Hepatic stellate cell (primary cell): ENCODE data around the gene DNAJB8.
A peak's percentile ranks its signal among the peaks of the same experiment; 100 is the strongest.

ENCODE experiments used
- DNase-seq: peaks from one replicate; pipeline ENCODE4 v3.0.0; 2011; ENCODE audit warnings: low spot score

DNAJB8 gene

DNA sequence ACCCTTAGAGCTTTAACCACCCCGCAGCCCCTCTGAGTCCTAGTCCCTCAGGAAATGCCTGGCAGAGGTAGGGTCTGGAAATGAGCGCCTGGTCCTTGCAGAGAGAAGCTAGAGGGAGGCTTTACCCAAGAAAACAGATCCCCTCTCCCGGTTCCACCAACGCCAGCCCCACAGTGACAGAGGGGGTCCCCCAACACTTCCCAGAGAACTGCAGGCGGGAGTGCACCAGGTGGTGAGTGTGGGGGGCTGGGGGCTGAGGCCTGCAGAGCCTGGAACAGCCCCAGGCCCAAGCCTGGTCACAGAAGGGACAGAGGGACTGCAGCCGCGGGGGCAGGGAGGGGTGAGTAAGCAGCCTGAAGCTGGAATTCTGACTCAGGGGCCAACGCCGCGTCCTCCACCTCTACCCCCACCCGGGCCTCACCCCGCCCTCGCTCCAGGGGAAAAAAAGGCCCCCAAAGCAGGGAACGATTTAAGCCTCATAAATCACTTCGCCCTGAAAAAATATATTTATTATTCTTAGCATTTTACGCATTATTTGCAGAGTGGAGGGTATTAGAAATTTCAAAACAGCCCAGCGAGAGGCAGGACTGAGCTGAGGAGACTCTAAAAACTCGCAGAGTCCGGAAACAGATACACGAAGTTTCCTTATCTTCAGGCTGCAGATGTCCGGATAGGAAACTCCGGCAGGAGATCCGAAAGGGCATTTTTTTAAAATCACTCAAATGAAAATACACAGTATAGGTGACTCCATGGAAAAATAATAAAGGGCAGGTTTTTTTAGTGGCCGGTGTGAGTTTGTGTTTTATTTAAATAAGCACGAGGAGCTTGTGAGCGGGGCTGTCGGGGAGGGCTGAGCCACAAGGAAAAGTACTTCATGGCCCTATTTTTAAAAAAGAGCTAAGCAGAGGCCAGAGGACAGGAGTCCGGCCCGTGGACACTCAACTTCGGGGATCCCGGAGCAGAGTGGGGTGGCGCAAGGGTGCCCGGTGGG, 16.3 kb upstream of the DNAJB8 start:
- DNase-seq = peak; percentile 94

DNA sequence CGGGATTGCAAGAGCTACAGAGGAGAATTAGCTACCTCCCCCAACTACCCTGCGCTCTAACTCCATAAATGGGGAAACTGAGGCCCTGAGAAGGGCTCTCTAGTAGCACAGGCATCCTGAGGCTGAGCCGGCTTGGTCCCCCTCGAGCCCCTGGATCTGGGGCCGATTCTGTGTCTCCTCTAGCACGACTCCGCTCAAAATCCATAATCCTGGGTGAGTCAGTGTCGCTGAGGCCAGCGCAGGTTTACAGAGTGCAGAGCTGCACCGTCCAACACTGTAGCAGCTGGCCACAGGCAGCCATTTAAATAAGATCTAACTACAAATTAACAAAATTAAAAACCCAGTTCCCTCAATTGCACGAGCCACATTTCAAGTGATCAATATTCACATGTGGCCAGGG, 15.5 kb upstream of the DNAJB8 start:
- DNase-seq = no peak

DNA sequence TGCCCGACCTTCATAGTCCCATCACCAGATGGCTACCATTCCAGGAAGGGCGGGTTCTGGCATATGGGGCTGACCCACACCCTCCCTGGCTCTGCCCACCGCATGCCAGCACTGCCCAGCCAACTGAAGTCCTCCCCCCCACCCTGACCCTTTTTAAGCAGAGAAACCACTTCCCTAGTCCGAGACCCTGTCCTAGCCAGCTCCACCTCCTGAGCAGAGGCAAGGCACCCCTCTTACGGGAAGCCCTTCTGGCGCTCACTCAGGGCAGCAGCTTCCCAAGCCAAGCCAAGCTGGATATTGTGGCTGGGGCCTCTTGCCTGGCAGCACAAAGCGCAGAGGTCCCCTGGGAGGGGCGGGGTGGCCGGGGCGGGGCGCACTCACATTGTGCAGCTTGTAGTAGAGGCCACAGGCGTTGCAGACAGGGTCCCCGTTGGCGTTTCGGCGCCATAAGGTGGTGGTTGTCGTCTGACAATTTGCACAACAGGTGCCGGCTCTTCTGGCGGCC, 14.8 kb upstream of the DNAJB8 start:
- no peak for DNase-seq

DNA sequence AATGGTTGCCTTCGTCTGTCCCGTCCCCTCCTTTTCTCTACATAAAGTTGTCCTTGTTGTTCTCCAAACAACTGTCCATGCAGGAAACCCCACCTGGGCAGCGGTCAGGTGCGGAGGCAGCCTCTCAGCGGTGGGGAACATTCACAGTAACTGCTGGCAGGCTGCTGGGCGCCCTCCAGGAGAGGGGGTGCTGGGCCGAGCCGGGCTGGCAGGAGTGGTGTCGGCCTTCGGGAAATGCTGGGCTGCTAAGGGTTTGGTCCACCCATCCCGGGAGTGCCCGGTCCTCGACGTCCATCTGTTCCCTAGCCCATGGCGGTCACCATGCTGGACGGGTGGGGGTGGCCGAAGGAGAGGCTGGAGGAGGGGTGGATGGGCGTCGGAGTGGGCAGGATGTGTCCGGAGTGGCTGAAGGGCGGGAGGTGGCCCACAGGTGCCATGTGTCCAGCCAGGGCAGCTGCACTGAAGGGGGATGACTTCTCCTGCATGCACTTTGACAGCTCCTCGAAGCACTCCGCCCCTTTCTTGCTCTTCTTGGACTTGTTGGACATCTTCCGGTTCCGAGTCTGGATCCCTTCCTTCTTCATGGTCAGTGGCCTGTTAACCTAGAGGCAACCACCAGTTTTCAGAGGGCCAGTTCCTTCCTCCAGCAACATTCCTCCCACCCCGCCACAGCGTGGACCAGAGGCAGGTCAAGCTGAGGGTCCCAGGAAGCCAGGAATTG, 14.2 kb upstream of the DNAJB8 start:
- DNase-seq = no peak

DNA sequence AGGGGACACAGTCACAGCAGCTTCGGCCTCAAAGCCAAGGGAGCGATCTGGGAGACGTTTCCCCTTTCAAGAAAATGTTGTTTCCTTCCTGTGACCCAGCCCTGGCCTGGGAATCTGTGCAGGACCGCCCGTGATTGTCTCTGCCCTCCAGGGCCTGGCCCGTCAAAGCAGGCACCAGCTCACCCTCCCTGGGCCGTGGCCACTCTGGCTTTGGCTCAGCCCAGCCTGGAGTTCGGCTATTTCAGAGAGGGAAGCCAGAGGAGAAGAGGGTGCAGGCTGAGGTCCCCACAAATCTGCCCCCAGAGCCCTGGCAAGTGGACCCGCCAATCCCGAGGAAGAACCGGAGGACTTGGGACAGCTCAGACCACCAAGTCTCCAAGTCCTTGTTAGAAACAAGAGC, 13.6 kb upstream of the DNAJB8 start:
- DNase-seq = no peak

DNA sequence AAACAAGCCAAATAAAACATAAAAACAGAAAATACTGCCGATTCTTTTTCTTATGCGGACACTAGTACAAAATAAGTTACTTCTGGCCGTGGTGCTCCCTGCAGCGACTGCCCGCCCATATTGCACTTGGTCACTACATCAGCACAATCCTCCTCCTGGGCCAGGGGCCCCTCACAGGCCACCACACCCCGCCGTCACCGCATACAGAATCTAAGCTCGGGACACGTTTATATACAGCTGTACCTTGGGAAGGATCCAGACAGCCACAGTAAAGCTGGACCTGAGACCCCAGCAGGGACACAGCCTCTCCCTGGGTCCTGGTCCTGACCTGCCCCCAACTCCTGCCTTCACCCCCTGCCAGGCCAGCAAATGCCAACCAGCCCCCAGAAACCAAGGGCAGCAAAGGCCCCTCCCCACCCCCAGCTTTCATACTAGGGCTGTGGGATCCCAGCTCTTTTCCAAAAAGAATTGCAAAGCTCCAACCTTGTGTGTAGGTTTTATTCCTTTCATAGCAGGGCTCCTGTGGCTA, 12.9 kb upstream of the DNAJB8 start:
- no peak for DNase-seq

DNA sequence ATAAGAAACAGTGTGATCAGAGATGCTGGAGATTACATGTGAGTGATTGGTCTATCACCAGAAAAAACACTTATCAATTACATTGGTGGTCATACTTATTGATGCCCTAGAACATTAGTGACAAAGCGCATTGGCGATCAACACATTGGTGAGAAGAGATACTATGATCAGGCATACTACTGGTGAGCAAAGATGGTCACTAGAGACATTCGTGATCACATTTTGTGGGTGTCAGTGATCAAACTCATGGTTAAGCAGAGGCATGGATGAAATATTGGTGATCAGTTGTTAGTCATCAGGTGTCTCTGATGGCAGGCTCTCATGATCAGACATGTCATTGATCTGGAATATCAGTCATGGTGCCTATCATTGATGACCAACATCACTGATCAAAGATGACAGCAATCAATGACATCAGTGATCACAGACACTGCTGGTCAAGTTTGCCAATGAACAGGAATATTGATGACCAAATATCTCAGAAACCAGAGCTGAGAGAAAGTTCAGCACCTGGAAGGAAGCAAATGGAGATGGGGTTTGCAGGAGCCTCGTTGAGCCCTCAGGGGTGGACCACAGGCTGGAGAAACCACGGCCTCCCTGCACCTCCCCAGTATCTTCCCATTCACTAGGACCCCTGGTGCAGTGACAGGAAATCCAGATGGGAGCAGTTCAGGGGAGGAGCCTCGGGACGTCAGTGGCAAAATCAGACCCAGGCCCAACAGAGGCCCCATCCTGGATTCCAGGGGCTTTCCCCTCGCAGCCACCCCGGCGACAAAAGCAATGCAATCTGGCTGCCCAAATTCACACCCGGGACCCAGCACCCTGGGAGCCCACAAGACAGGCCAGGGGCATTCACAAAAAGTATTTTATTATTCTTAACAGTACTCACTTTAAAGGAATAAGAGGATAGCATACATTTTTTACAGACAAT, 12.2 kb upstream of the DNAJB8 start:
- no peak for DNase-seq

DNA sequence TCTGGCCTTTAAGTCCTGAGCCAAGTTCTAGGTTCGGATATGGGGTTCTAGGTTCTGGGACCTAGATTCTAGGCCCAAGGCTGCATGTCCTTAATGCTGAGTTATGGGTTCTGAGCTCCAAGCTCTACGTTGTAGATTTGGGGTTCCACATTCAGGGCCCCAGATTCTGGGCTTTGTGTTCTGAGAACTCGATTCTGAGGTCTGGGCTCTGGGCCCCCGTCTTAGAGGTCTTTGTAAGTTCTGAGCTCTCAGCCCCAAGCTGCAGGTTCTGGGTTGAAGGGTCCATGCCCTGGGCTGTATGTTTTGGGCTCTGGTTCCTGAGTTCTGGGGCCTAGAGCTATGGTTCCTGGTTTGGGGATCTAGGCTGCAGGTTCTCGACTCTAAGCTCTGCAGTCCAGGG, 10.0 kb upstream of the DNAJB8 start:
- no peak for DNase-seq

DNA sequence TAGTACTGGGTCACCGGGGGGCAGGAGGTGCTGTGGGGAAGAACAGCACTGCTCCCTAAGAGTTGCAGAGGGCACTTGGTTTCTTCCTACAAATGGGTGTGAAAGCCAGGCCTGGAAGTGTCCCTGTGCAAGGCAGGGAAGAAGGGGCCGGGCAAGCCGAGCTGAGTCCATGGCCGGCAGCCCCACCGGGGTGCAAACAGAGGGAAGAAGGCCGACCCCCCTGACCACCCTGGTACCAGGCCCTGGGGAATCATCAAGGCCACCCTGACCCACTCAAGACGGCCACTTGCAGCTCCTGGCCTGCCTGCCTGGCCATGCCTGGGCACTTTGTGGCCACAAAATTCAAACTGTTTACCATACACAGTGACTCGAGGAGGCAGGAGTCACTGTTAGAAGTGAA, 8.7 kb upstream of the DNAJB8 start:
- DNase-seq = no peak

DNA sequence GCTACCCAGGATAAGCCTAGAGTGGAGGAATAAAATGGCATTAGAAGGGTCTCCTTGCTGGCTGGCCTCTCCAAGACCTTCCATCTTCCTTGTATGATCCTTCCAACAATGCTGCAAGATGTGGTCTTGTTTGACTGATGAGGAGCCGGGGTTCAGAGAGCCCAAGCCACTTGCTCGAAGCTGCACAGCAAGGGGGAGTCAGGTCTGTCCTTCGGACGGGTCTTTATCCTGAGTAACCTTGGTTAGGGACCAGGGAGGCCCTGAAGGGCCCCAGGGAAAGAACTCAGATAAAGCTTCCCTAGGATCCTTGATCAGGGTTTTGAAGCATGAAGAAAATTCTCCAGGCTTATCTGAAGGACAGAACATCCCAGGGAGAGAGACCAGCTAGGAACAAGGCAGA, 7.0 kb upstream of the DNAJB8 start:
- DNase-seq = no peak

DNA sequence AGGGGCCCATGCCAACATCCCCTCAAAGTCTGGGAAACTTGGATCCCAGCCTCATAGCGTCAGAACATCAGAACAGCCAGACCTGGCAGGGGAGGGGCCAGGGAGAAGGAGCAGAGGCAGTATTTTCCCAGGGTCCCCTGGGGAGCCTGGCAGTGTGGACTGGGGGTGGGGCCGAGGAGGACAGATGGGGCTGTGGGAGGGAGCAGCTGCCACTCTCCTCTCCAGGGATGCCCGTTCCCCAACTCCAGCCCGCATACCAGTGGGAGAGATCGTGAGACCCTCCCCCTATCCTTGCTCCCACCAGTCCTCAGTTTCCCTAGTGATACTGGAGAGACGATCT, 6.5 kb upstream of the DNAJB8 start:
- DNase-seq = no peak

DNA sequence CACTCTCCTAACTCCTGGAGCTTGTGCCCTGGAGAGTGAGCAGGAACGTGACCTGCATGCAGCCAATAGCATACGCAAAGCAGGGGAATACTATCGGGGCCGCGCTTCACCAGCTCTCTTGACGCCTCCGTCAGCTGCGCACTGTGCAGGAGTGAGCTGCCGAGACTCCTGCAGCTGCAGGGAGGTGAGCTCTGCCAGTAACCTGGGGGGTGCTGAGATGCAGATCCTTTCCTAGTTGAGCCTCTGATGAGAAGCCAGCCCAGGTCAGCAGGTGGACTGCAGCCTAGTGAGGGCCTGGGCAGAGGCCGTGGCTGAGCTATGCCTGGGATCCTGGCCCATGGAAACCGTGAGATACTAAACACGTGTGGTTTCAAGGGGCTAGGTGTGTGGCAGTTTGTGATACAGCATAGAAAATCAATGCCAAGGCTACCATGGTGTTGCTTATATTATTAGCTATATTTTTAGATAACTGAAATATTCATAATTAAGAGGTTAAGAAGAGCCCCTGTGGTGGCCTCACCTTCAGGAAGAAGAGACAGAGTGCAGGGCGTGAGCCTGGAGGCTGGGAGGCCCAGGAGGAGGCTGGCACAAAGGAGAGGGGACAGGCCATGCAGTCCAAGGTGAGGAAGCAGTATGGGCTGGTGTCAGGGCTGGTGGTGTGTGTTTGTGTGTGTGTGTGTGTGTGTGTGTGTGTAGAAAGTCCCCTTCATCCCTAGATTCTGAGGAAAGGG, 5.9 kb upstream of the DNAJB8 start:
- DNase-seq = no peak

DNA sequence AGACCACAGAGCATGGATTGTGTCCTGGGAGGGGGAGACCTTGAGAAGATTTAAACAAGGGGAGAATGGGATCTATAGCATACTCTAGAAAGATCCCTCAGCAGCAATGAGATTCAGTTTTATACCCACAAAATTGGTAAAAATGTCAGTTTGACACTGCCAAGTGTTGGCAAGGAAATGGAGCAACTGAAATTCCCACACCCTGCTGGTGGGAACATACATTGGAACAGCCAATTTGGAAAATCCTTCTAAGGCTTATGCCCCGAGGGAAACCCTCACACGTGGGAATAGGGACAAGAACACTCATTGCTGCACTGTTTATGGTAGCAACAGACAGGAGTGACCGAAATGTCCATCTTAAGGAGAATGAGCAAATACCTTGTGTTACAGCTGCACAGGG, 5.0 kb upstream of the DNAJB8 start:
- no peak for DNase-seq

DNA sequence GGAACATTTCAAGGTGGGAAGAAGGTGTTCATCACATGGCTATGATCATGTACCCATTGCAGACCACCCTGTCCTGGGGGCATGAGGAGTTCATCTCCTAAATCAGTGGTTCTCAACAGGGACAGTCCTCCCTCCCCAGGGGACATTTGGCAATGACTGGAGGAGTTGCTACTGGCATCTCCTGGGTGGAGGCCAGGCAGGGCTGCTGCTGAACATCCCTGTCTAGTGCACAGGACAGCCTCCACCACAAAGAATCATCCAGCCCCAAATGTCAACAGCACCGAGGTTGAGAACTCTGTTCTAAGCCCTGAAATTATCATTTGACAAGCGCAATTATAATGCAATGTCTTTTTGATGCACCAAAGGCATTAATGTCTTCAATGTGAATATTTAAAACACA, 4.4 kb upstream of the DNAJB8 start:
- no peak for DNase-seq

DNA sequence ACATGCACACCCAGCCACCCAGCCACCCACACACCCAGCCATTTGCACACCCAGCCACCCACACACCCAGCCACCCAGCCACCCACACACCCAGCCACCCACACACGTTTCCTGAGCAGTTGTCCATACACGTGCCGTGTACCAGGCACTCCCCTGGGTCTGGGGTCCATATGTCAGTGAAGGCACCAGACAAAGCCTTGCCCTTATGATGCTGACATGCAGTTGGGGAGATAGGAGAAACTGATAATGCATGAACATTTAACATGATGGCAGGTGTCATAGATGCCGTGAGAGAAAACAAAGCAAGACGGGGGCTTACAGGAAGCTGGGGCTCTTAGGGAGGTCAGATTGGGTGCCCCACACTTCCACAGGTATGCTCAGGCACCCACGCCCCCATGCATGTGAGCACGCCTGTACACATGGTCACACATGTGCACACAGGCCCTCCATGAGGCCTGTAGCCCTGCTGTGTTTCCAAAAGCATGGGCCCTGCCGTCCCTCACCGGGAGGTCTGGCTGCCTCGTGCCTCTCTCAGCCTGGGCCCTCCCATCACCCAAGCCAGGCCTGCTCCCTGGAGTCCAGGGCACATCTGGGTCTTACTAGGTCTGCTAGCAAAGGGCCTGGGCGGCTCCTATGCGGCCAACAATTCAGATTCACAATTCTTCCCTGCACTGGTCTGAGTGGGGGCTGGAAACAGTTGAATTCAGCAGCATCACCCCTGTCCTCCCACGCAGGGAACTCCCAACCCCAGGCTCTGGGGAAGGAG, 3.6 kb upstream of the DNAJB8 start:
- DNase-seq = no peak

DNA sequence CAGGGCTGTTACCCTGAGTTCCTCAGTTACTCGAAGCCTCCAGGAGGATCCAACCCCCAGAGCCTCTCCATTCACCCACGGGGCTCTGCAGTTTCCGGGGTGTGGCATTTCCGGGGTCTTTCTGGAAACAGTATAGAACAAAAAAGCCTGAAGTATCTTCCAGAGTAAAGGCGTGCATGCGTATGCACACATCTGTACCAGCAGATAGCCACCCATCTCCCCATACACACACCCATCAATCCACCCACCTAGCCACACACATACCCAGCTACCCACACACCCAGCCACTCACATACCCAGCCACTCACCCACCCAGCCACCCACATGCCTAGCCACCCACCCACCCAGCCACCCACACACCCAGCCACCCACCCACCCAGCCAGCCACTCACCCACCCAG, 2.9 kb upstream of the DNAJB8 start:
- no peak for DNase-seq

DNA sequence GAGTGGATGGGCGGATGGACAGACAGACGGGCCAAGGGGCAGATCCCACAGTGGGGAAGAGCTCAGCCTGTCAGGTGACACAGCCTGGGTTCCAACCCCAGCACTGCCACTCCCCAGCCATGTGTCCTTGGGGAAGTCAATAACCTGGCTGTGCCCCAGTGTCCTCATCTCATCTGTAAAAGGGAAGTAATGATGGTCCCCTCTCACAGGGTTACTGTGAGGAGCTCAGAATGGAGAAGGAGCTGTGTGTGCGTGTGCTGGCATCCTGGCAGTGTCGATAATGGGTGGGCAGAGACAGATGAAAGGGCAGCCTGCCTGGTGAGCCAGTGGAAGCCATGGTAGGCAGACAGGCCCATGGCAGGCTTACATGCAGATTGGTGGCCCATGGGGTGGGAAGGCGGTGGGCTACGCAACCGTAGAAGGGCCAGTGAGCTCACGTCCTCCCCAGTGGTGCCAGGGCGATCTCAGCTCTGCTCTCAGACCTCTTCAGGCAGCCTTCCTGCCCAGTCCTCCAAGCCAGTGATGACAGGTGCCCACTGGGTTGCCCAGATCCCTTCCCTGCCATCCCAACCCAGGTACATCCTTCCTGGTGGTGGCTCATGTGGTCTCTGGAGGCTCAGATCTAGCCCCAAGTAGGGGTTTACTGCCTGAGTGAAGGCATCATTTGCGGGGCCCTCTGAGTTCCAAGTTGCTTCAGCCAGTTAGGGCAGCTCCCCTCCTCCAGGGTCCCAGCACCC, 2.3 kb upstream of the DNAJB8 start:
- DNase-seq = no peak

DNA sequence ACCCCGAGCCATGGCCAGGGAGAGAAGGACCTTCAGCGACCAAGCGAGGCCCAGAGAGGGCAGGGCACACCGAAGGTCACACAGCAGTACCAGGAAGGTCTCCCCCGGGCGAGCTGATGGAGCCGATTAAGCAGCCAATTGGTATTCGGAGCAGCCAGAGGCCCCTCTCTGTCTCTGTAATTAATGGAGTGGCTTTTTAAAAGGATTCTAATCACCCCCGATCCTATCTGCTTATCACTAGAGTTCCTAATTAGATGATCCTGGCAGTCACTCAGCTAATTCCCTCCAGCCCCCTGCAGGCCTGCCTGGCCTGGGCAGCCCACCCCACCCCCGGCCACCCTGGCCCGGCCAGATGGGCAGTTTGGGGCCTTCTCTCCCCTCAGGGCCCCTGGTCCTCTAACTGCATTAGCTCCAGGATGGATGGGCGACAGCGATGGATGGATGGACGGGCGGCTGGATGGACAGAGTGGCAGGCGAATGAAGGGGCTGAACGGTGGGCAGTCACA, 1.6 kb upstream of the DNAJB8 start:
- DNase-seq = no peak

DNA sequence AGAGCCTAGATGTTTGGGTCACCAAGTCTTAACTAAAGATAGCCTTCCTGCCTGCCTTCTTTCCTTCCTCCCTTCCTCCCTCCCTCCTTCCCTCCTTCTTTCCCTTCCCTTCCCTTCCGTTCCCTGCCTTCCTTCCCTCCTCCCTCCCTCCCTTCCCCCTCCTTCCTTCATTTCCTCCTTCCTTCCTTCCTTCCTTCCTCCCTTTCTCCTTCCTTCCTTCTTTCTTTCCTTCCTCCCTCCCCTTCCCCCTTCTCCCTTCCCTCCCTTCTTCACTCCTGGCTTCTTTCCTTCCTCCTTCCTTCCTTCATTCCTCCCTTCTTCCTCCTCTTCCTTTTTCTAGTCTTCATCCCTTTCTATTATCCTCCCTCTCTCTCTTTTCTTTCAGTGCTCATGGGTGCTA, 2.0 kb downstream of the DNAJB8 start:
- no peak for DNase-seq

DNA sequence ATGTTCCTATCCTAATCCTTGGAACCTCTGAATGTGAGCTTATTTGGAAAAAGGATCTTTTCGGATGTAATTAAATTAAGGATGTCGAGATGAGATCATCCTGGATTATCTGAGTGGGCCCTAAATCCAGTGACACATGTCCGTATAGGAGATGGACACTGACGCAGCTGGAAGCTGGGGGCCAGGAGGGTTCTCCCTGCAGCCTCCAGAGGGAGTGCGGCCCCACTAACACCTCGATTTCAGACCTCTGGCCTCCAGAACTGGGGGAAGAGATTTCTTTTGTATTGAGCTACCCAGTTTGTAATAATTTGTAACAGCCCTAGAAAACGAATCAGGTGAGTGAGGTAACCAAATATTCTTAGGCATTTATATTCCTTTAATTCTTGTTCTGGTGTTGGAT, 2.5 kb downstream of the DNAJB8 start:
- DNase-seq = no peak
